ENCODE data around the gene STPG4.
"Not testable (repeated sequence)": the region's sequence is repeated elsewhere in the genome, so short reads cannot be mapped to it uniquely, and the experiment has no call there.

The STPG4 gene

DNA sequence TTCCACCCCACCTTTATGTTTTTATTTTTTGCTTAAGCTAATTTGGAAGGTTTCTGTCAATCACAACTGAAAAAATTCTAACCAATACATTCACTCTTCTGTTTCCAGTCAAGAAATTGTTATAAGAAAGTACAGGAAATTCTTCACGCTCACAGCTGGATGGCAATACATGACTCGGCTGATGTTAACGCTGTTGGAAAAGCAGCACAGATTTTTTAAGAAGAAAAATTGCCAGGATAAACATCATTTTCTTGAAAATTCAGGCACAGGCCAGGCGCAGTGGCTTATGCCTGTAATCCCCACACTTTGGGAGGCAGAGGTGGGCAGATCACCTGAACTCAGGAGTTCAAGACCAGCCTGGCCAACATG is 46.1 kb downstream of the STPG4 start:
- Mint-ChIP-seq H3K4me1 (no peaks in the 10 kb centered on the region), H3K36me3 (ENCODE audit: insufficient read depth) (no peaks in the 10 kb centered on the region), H3K4me3 (no peak overlapping the region)

GRCh38 chr2:47108267-47109006 is 46.7 kb downstream of the STPG4 start:
- not testable (repeated sequence) for H3K36me3 Mint-ChIP-seq (ENCODE audit: insufficient read depth); H3K9me3 Mint-ChIP-seq

More for the DNA sequence above, 46.1 kb downstream of the STPG4 start:
- no peak for DNase-seq (ENCODE audit: low spot score in 2 of 2)
- H3K27ac Mint-ChIP-seq (ENCODE audit: low read depth) = no peak overlapping the region
- H3K9me3 Mint-ChIP-seq = no peaks in the 10 kb centered on the region
- no peaks in the 10 kb centered on the region for H3K27me3 Mint-ChIP-seq
- no peak for ATAC-seq (replicated peaks; ENCODE audit: extremely low read depth, poor library complexity, severe bottlenecking)

DNA sequence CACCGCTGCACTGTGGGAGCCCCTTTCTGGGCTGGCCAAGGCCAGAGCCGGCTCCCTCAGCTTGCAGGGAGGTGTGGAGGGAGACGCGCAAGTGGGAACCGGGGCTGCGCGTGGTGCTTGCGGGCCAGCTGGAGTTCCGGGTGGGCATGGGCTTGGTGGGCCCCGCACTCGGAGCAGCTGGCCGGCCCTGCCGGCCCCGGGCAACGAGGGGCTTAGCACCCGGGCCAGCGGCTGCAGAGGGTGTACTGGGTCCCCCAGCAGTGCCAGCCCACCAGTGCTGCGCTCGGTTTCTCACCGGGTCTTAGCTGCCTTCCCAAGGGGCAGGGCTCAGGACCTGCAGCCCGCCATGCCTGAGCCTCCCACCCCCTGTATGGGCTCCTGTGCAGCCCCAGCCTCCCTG is 47.9 kb downstream of the STPG4 start:
- not testable (repeated sequence) for H3K27ac Mint-ChIP-seq (ENCODE audit: low read depth); H3K9me3 Mint-ChIP-seq; H3K4me1 Mint-ChIP-seq; H3K4me3 Mint-ChIP-seq; DNase-seq (ENCODE audit: low spot score in 2 of 2); H3K36me3 Mint-ChIP-seq (ENCODE audit: insufficient read depth); ATAC-seq (replicated peaks; ENCODE audit: extremely low read depth, poor library complexity, severe bottlenecking); H3K27me3 Mint-ChIP-seq

More at GRCh38 chr2:47108267-47109006, 46.7 kb downstream of the STPG4 start:
- DNase-seq (ENCODE audit: low spot score in 2 of 2); H3K4me3 Mint-ChIP-seq; ATAC-seq (replicated peaks; ENCODE audit: extremely low read depth, poor library complexity, severe bottlenecking); H3K4me1 Mint-ChIP-seq; H3K27me3 Mint-ChIP-seq; H3K27ac Mint-ChIP-seq (ENCODE audit: low read depth): not testable (repeated sequence)

DNA sequence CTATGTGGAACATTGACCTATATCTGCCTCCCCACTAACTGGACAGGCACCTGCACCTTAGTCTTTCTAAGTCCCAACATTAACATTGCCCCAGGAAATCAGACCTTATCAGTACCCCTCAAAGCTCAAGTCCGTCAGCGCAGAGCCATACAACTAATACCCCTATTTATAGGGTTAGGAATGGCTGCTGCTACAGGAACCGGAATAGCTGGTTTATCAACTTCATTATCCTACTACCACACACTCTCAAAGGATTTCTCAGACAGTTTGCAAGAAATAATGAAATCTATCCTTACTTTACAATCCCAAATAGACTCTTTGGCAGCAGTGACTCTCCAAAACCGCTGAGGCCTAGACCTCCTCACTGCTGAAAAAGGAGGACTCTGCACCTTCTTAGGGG is 48.9 kb downstream of the STPG4 start:
- ATAC-seq (replicated peaks; ENCODE audit: extremely low read depth, poor library complexity, severe bottlenecking); H3K4me1 Mint-ChIP-seq; DNase-seq (ENCODE audit: low spot score in 2 of 2); H3K9me3 Mint-ChIP-seq; H3K4me3 Mint-ChIP-seq; H3K36me3 Mint-ChIP-seq (ENCODE audit: insufficient read depth); H3K27ac Mint-ChIP-seq (ENCODE audit: low read depth); H3K27me3 Mint-ChIP-seq: not testable (repeated sequence)

- not testable (repeated sequence) for H3K4me3 Mint-ChIP-seq; H3K9me3 Mint-ChIP-seq; DNase-seq (ENCODE audit: low spot score in 2 of 2); H3K4me1 Mint-ChIP-seq; H3K27me3 Mint-ChIP-seq; H3K27ac Mint-ChIP-seq (ENCODE audit: low read depth); ATAC-seq (replicated peaks; ENCODE audit: extremely low read depth, poor library complexity, severe bottlenecking); H3K36me3 Mint-ChIP-seq (ENCODE audit: insufficient read depth)
Observed at GRCh38 chr2:47099712-47100111, 55.4 kb downstream of the STPG4 start.

- Mint-ChIP-seq H3K36me3 (ENCODE audit: insufficient read depth) (no peaks in the 10 kb centered on the region), H3K4me1 (no peaks in the 10 kb centered on the region), H3K27ac (ENCODE audit: low read depth) (no peak overlapping the region), H3K27me3 (no peaks in the 10 kb centered on the region), H3K4me3 (no peak overlapping the region), H3K9me3 (no peaks in the 10 kb centered on the region)
- DNase-seq (ENCODE audit: low spot score in 2 of 2) (no peak), ATAC-seq (replicated peaks; ENCODE audit: extremely low read depth, poor library complexity, severe bottlenecking) (no peak)
Observed at GRCh38 chr2:47098953-47099352, 56.2 kb downstream of the STPG4 start.

DNA sequence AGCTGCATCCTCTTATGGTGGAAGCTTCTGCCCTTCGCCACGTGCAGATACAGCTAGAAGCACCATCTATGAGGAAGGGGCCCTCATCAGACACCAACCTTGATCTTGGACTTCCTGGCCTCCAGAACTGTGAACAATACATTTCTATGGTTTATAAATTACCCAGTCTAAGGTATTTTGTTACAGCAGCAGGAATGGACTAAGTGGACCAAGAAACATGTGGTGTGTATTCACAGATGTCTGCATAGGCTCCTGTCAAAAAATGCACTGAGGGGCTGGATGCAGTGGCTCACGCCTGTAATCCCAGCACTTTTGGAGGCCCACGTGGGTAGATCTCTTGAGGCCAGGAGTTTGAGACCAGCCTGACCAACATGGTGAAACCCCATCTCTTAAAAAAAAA is 57.5 kb downstream of the STPG4 start:
- Mint-ChIP-seq H3K4me1 (no peaks in the 10 kb centered on the region), H3K36me3 (ENCODE audit: insufficient read depth) (no peaks in the 10 kb centered on the region), H3K4me3 (no peak overlapping the region), H3K9me3 (no peaks in the 10 kb centered on the region), H3K27ac (ENCODE audit: low read depth) (no peak overlapping the region), H3K27me3 (no peaks in the 10 kb centered on the region)
- DNase-seq (ENCODE audit: low spot score in 2 of 2) (no peak), ATAC-seq (replicated peaks; ENCODE audit: extremely low read depth, poor library complexity, severe bottlenecking) (no peak)

DNA sequence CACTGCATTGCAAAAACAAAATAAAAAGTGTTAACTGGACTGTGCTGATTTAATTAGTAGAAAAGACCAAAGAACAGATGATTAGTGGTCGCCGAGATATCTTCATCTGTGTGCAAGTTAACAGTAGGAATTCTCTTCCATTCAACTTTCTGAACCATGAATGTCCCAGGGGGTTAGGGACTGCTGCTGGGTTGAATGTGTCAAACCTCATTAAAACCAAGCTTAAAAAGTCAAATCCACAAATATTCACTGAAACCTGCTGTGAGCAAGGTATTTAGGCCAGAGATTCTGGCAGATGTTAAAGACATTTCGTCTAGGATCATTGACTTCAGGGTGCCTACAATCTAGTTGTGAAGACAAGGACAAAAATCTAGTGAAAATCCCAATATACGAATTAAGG is 58.7 kb downstream of the STPG4 start:
- Mint-ChIP-seq H3K4me1 (no peaks in the 10 kb centered on the region), H3K4me3 (no peak overlapping the region), H3K9me3 (no peaks in the 10 kb centered on the region), H3K36me3 (ENCODE audit: insufficient read depth) (no peaks in the 10 kb centered on the region), H3K27ac (ENCODE audit: low read depth) (no peak overlapping the region), H3K27me3 (no peaks in the 10 kb centered on the region)
- ATAC-seq (replicated peaks; ENCODE audit: extremely low read depth, poor library complexity, severe bottlenecking) (no peak), DNase-seq (ENCODE audit: low spot score in 2 of 2) (no peak)

DNA sequence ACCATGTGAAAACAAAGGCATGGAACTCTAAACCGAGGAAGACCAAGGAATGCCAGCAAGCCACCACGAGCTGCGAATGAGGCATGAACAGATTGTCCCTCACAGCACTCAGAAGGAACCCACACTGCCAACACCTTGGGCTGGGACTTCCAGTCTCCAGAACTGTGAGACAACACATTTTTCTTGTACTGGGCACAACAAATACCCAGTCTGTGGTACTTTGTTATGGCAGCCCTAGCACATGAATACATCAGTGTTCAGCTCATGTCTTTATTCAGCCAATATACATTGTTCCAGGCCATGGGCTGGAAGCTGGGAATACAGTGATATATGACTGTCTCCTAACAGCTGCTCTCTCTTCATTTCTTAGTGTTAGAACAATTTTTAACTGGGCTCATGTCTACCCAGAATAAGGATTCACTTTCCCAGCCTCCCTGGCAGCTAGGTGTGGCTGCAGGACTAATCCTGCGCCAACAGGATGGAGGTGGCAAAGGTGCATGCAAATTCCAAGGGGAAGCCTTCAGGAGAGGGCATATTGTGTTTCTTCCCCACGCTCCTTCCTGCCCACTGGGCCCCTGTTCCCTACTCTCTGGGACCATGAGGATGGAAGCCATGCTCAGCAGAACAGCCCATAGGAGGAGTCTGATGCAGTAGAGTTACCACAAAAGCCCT is 59.6 kb downstream of the STPG4 start:
- DNase-seq (ENCODE audit: low spot score in 2 of 2) (no peak), ATAC-seq (replicated peaks; ENCODE audit: extremely low read depth, poor library complexity, severe bottlenecking) (no peak)
- H3K27ac Mint-ChIP-seq (ENCODE audit: low read depth) = no peak overlapping the region
- no peak overlapping the region for H3K4me3 Mint-ChIP-seq
- no peaks in the 10 kb centered on the region for H3K36me3 Mint-ChIP-seq (ENCODE audit: insufficient read depth)
- no peaks in the 10 kb centered on the region for H3K9me3 Mint-ChIP-seq
- H3K27me3 Mint-ChIP-seq = no peaks in the 10 kb centered on the region
- no peaks in the 10 kb centered on the region for H3K4me1 Mint-ChIP-seq

GRCh38 chr2:47094511-47095142 is 60.5 kb downstream of the STPG4 start:
- Mint-ChIP-seq H3K4me1 (no peaks in the 10 kb centered on the region), H3K27ac (ENCODE audit: low read depth) (no peak overlapping the region), H3K27me3 (no peaks in the 10 kb centered on the region), H3K4me3 (no peak overlapping the region), H3K9me3 (no peaks in the 10 kb centered on the region), H3K36me3 (ENCODE audit: insufficient read depth) (no peaks in the 10 kb centered on the region)
- no peak for ATAC-seq (replicated peaks; ENCODE audit: extremely low read depth, poor library complexity, severe bottlenecking)
- DNase-seq (ENCODE audit: low spot score in 2 of 2) = no peak

GRCh38 chr2:47093626-47094025 is 61.5 kb downstream of the STPG4 start:
- no peaks in the 10 kb centered on the region for H3K27me3 Mint-ChIP-seq
- H3K27ac Mint-ChIP-seq (ENCODE audit: low read depth) = no peak overlapping the region
- H3K4me3 Mint-ChIP-seq = no peak overlapping the region
- ATAC-seq (replicated peaks; ENCODE audit: extremely low read depth, poor library complexity, severe bottlenecking) (no peak), DNase-seq (ENCODE audit: low spot score in 2 of 2) (no peak)
- H3K9me3 Mint-ChIP-seq = no peaks in the 10 kb centered on the region
- no peaks in the 10 kb centered on the region for H3K4me1 Mint-ChIP-seq
- H3K36me3 Mint-ChIP-seq (ENCODE audit: insufficient read depth) = no peaks in the 10 kb centered on the region

GRCh38 chr2:47092465-47092864 is 62.6 kb downstream of the STPG4 start:
- H3K27me3 Mint-ChIP-seq = no peaks in the 10 kb centered on the region
- no peak for ATAC-seq (replicated peaks; ENCODE audit: extremely low read depth, poor library complexity, severe bottlenecking)

DNA sequence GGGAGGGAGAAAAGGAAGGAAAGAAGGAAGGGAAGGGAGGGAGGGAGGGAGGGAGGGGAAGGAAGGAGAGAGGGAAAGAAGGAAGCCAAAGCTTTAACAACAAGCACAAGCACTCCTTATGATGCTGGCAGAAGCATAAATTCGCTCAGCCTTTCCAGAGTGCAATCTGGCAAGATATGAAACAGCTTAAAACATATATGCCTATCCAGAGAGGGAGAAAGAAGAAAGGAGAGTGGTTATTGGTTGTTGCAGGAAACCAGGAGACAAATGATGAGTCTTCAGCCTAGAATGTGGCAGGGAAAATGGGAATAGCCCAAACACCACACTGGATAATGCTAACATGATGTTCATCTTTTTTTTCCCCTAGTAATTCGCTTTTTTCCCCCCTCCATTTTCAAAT is 64.0 kb downstream of the STPG4 start:
- Mint-ChIP-seq H3K4me3 (no peak overlapping the region), H3K4me1 (no peaks in the 10 kb centered on the region)

More at GRCh38 chr2:47092465-47092864, 62.6 kb downstream of the STPG4 start:
- H3K36me3 Mint-ChIP-seq (ENCODE audit: insufficient read depth) = no peaks in the 10 kb centered on the region
- no peak overlapping the region for H3K4me3 Mint-ChIP-seq
- no peak for DNase-seq (ENCODE audit: low spot score in 2 of 2)
- H3K27ac Mint-ChIP-seq (ENCODE audit: low read depth) = no peak overlapping the region
- H3K9me3 Mint-ChIP-seq = no peaks in the 10 kb centered on the region
- H3K4me1 Mint-ChIP-seq = no peaks in the 10 kb centered on the region

More for the DNA sequence above, 64.0 kb downstream of the STPG4 start:
- H3K9me3 Mint-ChIP-seq = no peaks in the 10 kb centered on the region
- no peak for DNase-seq (ENCODE audit: low spot score in 2 of 2)
- H3K27ac Mint-ChIP-seq (ENCODE audit: low read depth) = no peak overlapping the region
- H3K27me3 Mint-ChIP-seq = no peaks in the 10 kb centered on the region
- no peaks in the 10 kb centered on the region for H3K36me3 Mint-ChIP-seq (ENCODE audit: insufficient read depth)
- ATAC-seq (replicated peaks; ENCODE audit: extremely low read depth, poor library complexity, severe bottlenecking) = no peak
